Hematopoietic multipotent progenitor cell treated with erythropoietin and hydrocortisone succinate and interleukin-3 and kit ligand, for 8 days (in vitro differentiated cells): Measurements from ENCODE around the gene RSRP1.
"Not testable (repeated sequence)": the region's sequence is repeated elsewhere in the genome, so short reads cannot be mapped to it uniquely, and the experiment has no call there.

Source experiments
- DNase-seq: peaks from one replicate; pipeline ENCODE4 v3.0.0-alpha.2; 2015

RSRP1 gene, protein sequence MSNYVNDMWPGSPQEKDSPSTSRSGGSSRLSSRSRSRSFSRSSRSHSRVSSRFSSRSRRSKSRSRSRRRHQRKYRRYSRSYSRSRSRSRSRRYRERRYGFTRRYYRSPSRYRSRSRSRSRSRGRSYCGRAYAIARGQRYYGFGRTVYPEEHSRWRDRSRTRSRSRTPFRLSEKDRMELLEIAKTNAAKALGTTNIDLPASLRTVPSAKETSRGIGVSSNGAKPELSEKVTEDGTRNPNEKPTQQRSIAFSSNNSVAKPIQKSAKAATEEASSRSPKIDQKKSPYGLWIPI

DNA sequence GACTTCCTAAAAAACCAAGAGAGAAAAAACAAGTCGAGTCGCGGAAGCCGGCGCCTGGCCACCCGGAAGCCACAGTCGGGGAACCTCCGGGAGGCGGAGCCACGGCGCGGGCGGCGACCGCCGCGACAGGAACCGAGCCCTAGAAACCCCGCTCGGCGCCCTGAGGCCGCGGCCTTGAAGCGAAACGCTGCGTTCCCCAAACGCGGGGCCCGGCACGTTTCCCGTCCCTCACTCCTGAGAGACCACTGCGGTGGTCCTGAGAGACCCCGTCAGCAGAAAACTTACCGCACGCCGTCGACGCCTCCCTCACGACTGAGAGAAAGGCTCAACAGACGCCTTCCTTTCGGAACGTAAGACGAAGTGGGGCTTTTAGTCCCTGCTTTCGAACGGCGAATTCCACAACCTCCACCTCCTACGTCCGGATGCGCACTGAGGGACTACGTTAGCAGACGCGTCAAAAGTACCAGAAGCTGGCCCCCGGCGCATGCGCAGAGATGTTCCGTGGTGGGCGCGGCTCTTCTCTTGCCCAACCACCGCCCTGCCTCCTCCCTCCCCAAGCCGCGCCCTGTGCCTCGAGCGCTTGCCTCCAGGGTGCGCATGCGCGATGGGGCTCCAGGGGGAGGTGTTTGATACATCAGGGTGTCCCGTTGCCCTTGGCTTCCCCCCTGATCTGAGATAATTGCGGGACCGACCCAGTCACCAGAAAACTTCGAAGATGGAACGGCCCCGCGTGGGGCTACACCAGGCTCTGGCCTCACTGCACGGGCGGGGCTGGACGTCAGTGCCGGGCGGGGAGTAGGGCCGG, at the start of gene RSRP1:
Gene RSRP1 (minus strand): TSS at position 431 of the 805 bp plus-strand sequence. CDS start 491 bp downstream, outside the sequence.
- DNase-seq, result peak; percentile 100

DNA sequence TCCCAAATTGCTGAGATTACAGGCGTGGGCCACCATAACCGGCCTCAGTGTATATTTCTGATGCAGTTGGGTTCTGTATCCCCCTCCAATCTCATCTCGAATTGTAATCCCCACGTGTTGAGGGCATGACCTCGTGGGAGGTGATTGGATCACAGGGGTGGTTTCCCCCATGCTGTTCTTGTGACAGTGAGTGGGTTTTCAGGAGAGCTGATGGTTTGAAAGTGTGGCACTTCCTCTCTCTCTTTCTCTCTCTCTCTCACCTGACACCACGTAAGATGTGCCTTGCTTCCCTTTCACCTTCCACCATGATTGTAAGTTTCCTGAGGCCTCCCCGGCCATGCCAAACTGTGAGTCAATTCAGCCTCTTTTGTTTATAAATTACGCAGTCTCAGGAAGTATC, 49.2 kb upstream of the RSRP1 start:
- not testable (repeated sequence) for DNase-seq

DNA sequence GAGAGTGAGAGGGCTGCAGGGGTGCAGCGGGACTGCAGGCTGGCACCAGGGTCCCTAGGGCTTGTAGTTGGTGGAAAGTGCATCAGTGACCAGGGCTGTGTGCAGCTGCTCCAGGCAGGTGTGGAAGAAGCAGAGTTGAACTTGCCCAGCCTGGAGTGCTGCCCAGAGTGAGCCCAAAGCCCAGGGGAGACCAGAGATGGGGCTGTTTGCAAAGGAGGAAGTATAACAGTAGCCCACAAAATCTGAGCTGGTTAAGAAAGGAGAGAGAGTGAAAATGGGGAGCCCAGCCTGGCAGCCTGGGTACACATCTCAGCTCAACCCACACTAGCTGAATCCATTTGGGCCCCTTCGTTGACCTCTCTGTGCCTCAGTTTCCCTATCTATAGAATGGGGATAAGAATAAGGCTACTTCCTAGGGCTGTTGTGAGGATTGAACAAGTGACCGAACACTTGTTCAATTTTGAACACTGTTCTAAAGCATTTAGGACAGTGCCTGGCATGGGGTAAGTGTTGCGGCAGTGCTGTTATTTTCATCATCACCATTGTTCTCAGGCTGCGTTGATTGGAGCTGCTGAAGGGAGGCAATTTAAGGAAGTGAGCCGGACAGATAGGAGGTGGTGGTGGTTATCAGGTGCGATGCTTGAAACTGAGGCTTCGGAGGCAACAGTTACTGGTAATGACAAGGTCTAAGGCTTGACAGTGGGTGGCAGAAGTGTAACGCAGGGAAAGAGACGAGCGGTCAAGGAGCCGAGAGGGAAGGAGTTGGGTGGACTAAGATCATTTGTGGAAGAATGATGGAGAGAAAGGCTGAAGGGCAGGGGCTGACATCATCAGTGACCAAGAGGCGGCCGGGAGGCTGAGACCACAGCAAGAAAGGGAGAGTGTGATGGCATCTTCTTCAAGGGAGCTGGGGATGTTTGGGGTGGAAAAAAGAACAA, 47.9 kb upstream of the RSRP1 start:
- DNase-seq, result not testable (repeated sequence)

DNA sequence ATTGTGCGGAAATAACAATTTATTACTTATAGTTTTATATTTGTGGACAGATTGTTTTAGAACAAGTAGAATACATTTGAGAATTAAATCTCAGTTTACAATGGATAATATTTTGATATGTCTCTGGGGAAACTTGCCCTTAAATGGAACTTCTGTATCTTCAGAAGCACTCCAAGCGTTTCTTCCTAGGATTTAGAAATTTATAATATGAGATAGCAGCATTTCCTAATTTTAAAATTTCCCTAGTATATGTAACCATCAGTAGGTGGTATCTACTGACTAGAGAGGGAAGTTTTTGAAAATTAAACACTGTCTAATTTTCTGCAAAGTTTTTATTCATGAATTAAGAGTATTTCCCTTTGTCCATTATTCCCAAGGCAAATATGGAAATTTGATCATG, 46.2 kb upstream of the RSRP1 start:
- not testable (repeated sequence) for DNase-seq

DNA sequence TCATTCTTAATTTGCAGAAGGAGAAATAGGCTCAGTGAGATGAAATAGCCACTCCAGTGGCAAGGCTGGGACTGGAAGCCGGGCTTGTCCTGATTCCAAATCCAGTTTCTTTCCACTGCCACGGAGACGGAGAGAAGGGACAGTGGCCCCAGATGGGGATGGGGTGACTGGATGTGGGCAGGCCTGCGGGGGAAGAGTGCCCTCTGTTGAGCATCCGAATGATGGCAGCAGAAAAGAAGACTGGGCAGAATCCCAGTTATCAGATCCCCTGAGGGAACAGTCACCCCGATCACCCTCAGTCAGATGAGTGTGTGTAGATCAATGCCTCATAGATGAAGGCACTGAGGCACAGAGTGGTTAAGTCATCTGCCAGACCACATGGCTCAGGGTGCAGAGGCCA, 42.8 kb upstream of the RSRP1 start:
- DNase-seq, result not testable (repeated sequence)

DNA sequence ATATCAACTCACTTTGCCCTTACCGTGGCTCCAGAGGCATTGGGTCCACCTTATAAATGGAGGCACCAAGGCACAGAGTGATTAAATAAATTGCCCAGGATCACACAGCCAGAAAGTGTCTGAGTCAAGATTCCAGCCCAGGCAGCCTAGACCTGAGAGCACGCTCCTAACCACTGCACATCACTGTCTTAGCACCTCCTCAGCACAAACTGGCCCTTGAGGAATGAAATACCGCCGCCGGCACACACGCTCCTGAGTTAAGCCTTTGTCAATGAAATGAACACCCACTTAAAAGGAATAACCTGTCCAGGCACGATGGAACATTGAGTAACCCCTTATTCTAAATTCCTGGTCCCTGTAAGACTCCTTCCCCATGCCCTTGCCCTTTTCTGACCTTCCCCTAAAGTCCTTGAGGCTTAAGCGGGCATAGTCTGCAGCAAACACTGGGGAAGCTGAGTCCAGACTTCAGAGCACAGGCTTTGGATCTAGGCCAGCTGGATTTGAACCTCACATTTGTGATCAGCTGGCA, 41.4 kb upstream of the RSRP1 start:
- not testable (repeated sequence) for DNase-seq

DNA sequence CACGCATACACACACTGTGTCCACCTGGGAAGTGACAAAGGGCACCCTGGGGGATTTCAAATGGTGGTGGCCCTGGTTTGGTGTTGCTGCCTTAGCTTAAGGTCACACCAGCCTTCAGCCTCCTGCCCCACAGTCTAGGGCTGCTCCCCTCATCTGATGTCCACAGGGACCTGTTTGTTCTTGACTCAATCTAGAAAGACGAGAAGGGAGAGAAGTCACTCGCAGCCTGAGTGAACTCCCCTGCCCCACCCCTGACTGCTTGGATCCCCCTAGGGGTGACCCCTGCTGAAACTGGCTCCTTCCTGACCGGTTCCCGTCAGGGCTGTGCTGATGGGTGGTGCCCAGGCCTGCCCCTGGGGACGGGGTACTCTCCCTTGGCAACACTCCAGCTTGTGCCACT, 39.9 kb upstream of the RSRP1 start:
- DNase-seq, result not testable (repeated sequence)

DNA sequence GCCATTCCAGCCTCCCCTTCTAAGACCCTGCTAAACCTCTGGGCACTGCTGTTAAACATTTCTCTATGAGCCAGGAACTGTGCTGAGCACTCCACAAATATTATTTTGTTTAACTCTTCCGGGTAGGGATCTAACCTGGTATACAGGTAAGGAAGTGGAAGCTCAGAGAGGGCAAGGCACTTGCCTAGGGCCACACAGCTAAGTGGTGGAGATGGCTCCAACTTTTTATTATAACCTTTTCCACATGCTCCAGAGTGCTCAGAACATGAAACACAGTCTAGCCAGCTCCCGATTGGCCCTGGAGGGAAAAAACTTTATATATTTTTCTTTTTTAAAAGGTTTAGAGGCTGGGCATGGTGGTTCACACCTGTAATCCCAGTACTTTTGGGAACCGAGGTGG, 38.6 kb upstream of the RSRP1 start:
- not testable (repeated sequence) for DNase-seq

DNA sequence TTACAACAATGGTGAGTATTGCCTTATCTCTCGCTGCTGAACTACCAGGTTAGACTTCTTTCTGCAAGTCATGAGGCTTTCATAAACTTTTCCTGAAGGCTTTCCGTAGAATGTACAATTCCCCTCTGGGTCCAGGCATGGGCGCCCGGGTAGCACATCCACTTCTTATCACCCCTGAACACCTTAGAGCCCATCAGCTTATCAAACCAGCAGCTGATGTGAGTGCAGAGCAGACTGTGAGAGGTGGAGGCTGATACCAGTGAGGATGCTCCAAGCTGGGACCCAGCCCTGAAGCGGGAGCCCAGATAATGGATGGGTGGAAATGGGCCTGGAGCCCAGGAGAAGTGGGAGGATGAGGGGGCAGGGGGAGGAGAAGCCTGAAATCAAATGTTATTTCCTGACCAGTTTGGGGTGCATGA, 32.4 kb upstream of the RSRP1 start:
- DNase-seq, result peak; percentile 87

DNA sequence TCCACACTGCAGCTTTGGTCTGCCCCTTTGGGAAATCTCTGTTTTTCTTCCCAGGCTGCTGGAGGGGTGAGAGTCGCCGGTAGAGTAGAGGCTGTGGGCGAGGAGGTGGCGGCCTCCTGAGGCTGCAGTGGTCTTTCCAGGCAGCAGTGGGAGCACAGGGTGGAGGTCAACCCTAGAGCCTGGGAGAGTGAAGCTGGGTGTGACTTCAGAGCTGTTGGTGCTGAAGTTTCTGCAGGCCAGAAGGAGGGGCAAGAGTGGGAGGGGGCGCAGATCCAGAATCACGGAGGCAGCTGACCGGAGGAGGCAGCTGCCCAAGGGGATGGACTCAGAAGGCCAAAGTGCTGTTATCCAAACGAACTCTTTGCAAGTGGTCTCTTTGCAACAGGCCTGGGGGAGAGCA, 31.5 kb upstream of the RSRP1 start:
- not testable (repeated sequence) for DNase-seq

DNA sequence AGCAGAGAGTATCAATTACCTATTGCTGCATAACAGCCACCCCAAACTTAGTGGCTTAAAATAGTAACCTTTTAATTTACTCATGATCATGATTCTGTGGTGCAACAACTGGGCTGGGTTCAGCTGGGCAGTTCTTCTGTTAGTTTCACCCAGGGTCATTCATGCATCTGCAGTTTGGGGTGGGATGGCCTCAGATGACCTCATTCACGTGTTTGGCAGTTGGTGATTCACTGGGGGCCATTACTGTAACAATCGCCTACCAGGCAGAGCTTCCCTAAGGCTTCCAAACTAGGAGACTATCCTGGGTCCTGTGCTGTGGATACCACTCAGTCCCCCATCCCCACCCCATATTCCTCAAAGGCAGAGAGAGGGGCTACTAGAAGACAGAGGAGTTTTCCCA, 31.1 kb upstream of the RSRP1 start:
- DNase-seq, result not testable (repeated sequence)

DNA sequence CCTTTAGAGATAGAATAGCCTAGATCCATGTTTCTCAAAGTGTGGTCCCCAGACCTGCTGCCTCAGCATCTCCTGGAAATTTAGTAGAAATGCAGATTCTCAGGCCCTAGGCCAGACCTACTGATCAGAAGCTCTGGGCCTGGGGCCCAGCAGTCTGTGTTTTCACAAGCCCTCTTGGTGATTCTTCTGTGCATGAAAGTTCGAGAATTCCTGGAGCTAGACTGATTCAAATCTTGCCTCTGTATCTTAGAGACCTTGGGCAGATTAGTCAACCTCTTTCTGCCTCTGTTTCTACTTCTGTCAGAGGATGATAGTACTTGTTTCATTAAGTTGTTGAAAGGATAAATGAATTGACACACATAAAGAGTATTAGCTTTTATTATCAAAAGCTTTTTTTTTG, 30.0 kb upstream of the RSRP1 start:
- DNase-seq, result not testable (repeated sequence)

DNA sequence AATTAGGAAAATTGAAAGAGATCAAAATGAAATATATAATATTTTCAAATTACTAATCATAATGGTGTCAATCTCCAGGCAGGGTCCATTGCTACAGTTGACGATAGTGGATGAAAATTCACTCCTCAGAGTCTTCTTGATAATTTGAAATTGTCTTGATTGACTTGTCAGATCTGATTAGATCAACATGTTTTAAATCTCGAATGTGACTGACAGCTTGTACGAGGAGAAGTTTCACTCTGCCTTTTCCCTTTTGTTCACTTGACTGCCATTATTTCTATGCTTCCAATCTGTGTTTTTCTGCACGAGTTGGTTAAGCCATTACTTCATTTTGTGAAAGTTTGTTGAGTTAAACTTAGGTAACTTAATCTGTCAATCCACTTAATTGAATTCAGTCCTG, 28.4 kb upstream of the RSRP1 start:
- not testable (repeated sequence) for DNase-seq

DNA sequence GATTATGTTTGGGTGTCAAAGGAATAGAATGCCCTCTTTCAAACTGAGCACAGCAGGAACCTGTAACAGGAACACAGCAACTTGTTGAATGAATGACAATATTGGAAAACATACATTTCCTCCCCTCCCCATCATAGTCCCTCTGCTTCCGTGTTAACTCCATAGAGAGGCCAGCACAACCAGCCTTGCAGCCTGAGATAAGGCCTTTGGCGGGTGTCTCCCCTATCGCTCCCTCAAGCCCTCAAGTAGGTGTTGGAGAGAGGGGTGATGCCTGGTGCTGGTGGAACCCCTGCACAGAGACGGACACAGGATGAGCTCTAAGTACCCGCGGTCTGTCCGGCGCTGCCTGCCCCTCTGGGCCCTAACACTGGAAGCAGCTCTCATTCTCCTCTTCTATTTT, 25.0 kb upstream of the RSRP1 start, which contains the start of gene RHD:
Gene RHD (plus strand): TSS at position 272 of the 400 bp plus-strand sequence. CDS start 39 bp downstream, at position 311.
- DNase-seq, result not testable (repeated sequence)

DNA sequence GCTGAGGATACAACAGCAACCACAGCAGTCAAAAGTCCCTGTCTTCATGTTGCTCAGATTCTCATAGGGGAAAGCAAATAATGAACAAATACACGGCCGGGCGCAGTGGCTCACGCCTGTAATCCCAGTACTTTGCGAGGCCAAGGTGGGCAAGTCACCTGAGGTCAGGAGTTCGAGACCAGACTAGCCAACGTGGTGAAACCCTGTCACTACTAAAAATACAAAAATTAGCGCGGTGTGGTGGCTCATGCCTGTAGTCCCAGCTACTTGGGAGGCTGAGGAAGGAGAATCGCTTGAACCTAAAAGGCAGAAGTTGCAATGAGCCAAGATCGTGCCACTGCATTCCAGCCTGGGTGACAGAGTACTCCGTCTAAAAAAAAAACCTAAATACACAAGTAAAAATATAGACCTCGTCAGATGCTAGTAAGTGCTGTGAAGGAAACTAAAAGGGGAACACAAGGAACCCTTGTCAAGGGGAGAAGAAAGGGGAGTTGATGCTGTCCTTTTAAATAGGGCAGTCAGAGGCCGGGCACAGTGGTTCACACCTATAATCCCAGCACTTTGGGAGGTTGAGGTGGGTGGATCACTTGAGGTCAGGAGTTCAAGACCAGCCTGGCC, 21.0 kb upstream of the RSRP1 start:
- not testable (repeated sequence) for DNase-seq

DNA sequence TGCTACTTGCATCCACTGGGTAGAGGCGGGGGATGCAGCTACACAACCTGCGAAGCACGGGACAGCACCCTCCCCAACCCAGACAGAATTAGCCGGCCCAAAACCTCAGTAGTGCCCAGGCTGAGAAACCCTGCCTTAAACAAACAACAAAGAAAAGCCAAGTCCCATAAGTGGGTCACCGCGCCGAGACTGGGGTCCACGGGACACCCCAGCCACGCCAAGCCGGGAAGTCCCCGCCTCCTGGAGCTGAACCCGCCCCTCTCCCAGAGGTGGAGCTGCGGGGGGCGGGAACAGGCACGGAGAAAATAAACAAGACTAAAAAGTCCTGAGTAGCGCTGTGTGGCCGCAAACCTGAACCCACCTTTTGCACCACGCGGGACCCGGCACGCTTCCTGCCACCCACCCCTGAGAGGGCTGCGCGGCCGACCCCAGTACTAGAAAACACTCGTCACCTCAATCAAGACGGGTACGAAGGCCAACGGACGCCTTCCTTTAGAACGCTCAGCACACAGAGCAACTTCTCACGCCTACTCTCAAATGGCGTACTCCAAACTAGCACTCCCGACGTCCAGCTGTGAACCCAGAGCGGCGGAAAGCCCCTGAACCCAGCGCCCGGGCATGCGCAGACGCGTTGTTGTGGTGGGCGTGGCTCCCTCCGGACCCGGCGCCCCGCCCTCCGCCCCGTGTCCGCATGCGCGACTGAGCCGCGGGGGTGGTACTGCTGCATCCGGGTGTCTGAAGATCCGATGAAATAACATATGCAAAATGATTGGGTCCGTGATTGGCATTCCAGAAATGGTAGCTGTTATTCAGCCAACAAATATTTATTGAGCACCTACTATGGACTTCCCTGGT, 20.3 kb upstream of the RSRP1 start:
- DNase-seq, result peak; percentile 67

DNA sequence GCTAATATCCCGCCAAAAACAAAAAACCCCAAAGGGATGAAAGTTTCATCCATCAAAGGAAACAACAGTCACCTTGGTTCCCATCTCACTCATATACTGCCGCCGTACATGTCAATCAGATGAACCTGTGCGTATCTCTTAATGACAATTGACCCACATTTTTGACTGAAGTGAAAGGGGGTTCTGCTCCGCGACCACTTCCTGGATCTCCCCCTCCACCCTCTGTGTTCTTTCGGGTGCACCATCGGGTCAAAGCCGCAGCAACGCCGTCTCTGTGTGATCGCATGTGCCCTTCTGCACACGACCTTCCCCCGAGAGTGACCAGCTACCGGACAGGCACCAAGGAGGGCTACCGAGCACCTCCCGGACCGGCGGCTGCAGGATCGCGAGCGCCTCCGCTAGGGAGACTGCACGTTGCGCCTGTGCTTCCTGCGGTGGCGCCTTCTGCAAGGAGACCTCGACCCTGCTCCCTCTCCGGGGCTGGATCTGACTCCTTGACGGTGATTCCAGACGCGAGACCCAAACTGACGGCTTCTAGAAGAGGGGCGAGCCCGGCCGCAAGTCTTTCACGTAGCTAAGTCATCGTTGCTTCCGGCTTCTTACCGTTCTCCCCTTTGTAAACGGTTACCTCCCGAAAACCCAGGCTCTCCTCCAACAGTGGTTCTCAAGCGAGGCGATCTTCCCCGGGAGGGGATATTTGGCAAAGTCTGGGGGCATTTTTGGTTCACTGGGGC, 19.5 kb upstream of the RSRP1 start:
- DNase-seq, result peak; percentile 6

DNA sequence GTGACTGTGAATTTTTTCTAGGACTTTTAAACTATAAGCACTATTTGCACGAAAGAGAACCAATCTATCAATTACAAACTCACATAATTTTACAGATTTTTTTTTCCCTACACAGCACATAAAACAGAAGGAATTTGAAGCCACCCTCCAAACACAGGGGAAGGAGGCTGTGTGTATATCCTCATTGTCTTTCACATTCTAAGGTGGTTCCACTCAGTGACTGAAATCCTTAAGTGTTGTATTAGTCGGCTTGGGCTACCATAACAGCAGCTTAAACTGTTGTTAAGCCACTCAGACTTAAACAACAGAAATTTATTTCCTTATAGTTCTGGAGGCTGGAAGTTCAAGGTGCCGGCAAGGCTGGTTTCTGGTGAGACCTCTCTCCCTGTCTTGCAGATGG, 13.1 kb upstream of the RSRP1 start:
- not testable (repeated sequence) for DNase-seq

DNA sequence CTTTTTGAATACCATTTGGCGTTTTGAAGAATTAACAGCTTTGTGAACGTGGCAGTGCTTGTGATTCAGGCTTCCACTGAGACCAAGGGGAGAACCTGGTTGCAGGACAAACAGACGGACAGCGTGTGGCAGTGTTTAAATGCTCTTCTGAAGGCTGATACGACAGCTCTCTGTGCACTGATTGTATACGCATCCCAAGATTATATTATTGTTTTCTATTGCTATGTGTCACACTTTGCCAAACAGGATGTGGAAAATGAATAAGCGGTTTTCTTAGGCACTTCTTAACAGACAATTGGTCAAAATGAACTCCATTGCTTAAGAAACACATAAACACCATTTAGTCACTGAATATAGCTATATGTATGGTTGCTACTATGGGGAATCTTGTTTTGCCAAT, 12.6 kb upstream of the RSRP1 start:
- not testable (repeated sequence) for DNase-seq

DNA sequence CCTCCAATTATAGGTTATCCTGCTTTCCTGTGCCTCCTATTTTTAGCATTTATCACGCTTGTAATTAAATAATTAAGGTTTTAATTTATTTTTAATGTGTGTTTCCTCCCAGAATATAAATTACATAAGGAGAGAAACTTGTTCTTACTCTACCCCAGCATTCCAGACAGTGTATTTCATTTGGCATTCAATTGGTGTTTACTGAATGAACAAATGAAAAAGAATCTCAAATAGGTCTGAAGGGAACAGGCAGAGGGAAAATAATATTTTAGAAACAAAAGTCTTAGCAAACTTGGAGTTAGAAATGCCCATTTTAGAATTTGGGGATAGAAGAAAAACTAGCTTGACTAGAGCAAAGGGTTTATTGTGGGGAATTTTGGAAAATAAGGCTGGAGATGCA, 9.9 kb upstream of the RSRP1 start:
- no peak for DNase-seq
